Fibroblast of skin of left quadriceps (primary cell): Measurements from ENCODE around the gene RER1.
"Not testable (repeated sequence)": the region's sequence is repeated elsewhere in the genome, so short reads cannot be mapped to it uniquely, and the experiment has no call there.

Source experiments
- DNase-seq, 2 experiments: peaks; one replicate each; pipeline ENCODE4 v3.0.0-alpha.2; 2013; ENCODE audit warnings: low read depth in 2 of 2

RER1 gene

GRCh38 chr1:2427976-2428375, 36.3 kb downstream of the RER1 start:
- DNase-seq: no peak

- no peak for DNase-seq
Observed at GRCh38 chr1:2428490-2428889, 36.8 kb downstream of the RER1 start.

GRCh38 chr1:2429780-2430591, 38.3 kb downstream of the RER1 start:
- DNase-seq: no peak

GRCh38 chr1:2430592-2430973, 38.9 kb downstream of the RER1 start:
- no peak for DNase-seq

- no peak for DNase-seq
Observed at GRCh38 chr1:2431103-2431502, 39.5 kb downstream of the RER1 start.

- DNase-seq: no peak
Observed at GRCh38 chr1:2431518-2431917, 39.9 kb downstream of the RER1 start.

- no peak for DNase-seq
Observed at GRCh38 chr1:2432441-2432844, 40.8 kb downstream of the RER1 start.

- no peak for DNase-seq
Observed at GRCh38 chr1:2433196-2433595, 41.6 kb downstream of the RER1 start.

GRCh38 chr1:2433936-2434655, 42.5 kb downstream of the RER1 start:
- no peak for DNase-seq

GRCh38 chr1:2435091-2435490, 43.5 kb downstream of the RER1 start:
- DNase-seq: no peak

GRCh38 chr1:2435746-2436355, 44.2 kb downstream of the RER1 start:
- no peak for DNase-seq

- DNase-seq: no peak
Observed at GRCh38 chr1:2436876-2437275, 45.2 kb downstream of the RER1 start.

GRCh38 chr1:2437617-2438016, 46.0 kb downstream of the RER1 start:
- no peak for DNase-seq

- no peak for DNase-seq
Observed at GRCh38 chr1:2438038-2438437, 46.4 kb downstream of the RER1 start.

- DNase-seq: no peak
Observed at GRCh38 chr1:2438641-2439040, 47.0 kb downstream of the RER1 start.

- DNase-seq: no peak
Observed at GRCh38 chr1:2439369-2439768, 47.7 kb downstream of the RER1 start.

GRCh38 chr1:2440346-2440745, 48.7 kb downstream of the RER1 start:
- not testable (repeated sequence) for DNase-seq

- no peak for DNase-seq
Observed at GRCh38 chr1:2441746-2442145, 50.1 kb downstream of the RER1 start.

GRCh38 chr1:2442661-2443060, 51.0 kb downstream of the RER1 start:
- no peak for DNase-seq

GRCh38 chr1:2443277-2444137, 51.9 kb downstream of the RER1 start:
- no peak for DNase-seq

GRCh38 chr1:2444138-2444591, 52.5 kb downstream of the RER1 start:
- DNase-seq: no peak
